GM21528 (cell line): ENCODE measurements around the gene MZT2A.
"Not testable (repeated sequence)": the region's sequence is repeated elsewhere in the genome, so short reads cannot be mapped to it uniquely, and the experiment has no call there.

Experiments
- ATAC-seq: cut with Tn5 transposase; IDR thresholded peaks from one replicate; pipeline ENCODE4 v1.9.1; 2021; ENCODE audit warnings: mild to moderate bottlenecking, moderate library complexity; ENCODE audit not compliant: unreplicated experiment, low FRiP score

Gene MZT2A

DNA sequence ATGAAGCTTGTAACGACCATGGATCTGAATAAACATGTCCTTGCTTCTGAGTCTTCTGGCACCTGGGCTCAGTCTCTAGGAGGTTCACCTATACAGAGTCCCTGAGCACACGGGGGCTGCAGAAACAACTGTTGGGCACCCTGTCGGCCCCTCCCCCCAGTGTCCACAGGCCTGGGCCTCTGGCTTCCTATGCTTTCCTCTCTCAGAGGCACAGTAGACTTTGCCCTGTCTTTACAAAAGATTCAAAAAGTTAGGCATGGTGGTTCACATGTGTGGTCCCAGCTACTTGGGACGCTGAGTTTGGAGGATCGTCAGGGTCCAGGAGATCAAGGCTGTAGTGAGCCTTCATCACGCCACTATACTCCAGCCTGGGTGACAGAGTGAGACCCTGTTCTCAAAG lies 29.3 kb upstream of the MZT2A start:
- not testable (repeated sequence) for ATAC-seq

DNA sequence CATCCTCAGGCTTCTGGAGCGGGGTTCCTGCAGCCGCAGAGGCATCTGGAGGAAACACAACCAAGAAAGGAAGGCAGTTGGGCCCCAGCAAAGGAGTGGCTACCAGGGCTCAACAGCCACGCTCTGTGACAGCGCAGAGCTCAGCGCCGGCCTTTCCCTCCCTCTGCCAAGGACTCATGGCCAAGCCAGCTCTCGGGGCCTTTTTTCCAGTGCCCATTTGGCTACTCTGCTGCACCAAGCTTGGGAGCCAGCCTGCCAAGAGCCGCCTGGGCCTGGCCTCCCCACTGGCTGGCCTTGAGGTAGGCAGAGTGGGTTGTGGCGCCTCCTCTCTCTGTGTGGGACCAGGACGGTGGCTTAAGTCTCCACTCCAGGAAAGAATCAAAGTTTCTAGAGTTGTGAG lies 28.3 kb upstream of the MZT2A start:
- no peak for ATAC-seq

DNA sequence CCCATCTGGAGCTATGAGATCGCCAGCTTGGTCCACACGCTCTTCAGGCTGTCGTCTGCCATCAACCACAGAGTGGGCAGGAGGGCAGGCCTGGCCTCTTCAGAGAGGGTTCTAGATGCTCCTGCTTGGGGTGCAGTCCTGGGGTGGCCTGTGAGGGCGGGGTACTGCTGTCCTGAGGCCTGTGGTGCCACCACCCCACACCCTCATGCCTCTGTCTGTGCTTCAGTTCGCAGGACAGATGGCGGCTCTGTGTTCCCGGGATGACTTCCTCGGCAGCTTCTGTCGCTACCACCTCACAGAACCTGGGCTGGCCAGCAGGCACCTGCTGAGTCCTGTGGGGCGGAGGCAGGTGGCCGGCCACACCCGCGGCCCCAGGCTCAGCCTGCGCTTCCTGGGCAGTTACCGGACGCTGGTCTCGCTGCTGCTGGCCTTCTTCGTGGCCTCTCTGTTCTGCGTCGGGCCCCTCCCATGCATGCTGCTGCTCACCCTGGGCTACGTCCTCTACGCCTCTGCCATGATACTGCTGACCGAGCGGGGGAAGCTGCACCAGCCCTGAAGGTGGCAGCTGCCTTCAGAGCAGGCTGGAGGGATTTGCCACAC lies 27.8 kb upstream of the MZT2A start:
- ATAC-seq = not testable (repeated sequence)

DNA sequence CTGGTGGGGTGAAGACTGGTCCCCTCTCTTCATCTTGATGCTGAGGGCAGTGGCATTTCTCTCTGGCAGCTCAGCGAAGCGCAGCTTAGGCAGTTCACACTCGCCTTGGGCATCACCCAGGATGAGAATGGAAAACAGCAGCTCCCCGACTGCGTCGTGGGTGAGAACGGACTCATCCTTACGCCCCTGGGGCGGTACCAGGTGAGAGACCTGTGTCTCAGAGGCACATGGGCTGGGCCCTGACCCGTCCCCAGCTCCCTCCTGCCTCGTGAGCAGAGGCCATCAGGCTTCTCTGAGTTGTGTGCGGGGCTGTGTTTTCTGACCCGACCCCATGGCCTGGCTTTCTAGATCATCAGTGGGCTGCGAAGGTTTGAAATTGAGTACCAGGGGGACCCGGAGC lies 27.3 kb upstream of the MZT2A start:
- no peak for ATAC-seq

DNA sequence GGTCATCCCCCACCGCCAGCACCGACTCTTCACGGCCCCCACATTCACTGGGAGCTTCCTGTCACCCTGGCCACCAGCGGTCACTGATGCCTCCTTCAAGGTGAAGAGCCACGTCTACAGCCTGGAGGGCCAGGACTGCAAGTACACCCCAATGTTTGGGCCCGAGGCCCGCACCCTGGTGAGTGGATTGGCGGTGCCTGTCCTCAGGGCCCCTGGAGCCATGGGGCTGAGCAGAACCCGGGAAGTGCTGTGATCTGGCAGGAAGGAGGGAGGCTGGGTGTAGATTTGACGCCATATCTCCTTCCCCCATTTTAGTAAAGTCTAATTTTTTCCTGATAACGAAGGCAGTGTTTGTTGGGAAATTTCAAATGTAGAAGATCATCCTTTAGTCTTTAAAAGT lies 26.3 kb upstream of the MZT2A start:
- ATAC-seq = not testable (repeated sequence)

DNA sequence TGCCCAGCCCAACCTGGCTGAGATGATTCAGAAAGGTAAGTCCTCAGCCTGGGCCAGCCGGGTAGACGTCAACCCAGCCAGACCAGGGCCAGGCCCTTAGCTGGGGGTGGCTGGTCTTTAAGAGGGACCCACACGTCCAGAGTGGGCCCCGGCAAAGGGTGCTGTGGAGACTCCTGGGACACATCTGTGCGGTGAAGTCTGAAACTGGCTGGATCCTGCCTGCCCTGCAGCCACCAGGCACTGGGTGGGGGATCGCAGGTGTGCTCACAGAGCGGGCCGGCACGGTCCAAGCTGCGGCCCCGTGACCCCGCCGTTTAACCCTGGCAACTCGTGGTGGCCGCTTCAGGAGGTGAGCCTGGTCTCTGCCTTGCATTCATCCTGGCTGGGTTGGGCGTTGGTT lies 25.7 kb upstream of the MZT2A start:
- ATAC-seq = not testable (repeated sequence)

DNA sequence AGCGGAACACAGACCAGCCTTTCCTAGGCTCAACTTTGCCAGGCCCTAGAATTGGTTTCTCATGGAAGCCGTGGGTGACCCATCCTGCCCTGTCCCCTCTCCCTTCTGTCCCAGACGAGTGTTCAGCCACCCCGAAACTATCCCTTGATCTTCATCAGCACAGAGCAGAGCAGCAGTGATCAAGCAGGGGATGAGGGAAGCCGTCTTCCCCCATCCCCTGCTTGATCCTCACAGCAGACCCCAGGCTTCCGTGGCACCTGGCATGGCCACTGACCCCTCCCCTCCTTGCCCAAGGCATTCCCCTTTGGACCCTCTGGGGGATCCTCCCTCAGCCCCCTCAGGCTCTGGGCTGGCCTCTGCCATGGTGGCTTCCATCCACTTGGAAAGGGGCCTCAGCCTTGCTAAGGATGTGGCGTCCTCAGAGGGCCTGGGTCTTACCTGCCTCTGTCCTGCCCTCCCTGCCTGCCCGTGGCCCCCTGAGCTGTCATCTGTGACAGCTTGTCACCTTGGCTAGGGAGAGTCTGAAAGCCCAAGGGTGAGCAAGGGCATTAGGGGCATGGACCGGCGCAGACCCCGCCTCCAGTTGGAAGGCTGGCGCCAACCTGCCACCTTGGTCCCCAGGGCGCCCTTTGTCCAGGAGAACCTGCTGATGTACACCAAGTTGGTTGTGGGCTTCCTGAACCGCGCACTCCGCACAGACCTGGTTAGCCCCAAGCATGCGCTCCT lies 25.1 kb upstream of the MZT2A start:
- no peak for ATAC-seq

DNA sequence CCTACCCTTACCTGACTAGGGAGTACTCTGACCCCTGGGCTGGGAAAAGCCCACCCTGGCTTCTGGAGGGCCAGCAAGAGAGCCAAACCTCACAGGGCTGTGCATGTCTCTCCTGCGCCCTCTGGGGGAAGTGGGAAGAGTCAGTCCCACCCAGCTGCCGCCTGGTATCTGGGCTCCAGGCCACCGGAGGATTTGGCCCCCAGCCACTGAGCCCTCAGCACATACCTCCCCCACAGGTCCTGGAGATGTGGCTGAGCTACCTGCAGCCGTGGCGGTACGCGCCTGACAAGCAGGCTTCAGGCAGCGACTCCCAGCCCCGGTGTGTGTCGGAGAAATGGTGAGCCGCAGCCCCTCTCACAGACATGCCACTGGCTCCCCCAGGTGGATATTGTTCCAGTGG lies 24.4 kb upstream of the MZT2A start:
- not testable (repeated sequence) for ATAC-seq

DNA sequence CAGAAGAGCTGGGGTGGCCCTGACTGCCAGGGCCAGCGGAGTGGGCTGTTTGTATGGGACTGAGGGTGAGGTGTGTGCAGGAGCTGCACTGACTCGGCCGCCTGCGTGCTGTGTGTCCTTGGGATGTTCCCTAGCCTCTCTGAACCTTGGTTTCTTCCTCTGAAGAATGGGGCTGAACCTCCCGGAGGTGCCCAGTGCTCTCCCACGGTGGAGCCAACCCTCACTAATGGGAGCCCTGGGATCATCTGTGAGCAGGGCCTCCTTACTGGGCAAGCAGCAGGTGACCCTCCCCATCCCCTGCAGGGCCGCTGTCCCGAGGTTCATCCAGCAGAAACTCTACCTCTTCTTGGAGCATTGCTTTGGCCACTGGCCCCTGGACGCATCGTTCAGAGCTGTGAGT lies 23.8 kb upstream of the MZT2A start:
- no peak for ATAC-seq

DNA sequence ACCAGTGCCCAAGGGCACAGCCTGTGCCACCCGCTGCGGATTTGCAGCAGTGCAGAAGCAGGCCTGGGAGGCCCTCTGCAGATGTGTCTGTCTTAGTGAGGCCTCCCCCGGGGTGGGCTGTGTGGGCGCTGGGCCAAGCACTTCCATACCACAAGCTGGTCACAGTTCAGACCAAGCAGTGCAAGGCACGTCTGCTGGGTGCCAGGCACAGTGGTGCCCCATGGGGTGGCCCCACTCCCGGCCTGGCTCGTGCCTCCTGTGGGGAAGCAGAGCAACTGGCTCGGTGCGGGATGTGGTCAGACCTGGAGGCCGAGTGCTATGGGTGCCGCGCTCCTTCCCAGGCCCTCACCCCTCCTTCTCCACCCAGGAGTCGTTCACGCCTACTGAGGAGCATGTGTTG lies 23.0 kb upstream of the MZT2A start:
- not testable (repeated sequence) for ATAC-seq

DNA sequence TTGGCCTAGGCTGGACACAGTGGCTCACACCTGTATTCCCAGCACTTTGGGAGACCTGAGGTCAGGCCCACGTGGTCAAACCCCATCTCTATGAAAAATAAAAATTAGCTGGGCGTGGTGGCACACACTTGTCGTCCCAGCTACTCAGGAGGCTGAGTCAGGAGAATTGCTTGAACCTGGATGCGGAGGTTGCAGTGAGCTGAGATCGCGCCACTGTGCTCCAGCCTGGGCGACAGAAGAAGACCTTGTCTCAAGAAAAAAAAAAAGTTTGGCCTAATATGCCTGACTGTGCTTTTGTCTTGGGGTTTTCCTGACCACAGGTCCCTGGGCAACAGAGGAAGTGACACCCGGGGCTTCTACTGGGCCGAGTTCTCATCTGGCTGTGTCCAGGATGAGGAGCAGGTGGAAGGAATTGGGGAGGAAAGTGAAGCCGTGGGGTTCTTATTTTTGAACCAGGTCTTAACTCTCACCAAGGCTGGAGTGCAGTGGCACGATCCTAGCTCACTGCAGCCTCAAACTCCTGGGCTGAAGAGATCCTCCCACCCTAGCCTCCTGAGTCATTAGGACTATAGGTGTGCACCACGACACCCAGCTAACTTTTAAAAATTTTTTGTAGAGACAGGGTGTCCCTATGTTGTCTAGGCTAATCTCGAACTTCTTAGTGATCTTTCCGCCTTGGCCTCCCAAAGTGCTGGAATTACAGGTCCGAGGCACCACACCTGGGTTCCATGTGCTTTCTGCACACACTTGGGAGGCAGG lies 22.4 kb upstream of the MZT2A start:
- ATAC-seq = peak; percentile 51

DNA sequence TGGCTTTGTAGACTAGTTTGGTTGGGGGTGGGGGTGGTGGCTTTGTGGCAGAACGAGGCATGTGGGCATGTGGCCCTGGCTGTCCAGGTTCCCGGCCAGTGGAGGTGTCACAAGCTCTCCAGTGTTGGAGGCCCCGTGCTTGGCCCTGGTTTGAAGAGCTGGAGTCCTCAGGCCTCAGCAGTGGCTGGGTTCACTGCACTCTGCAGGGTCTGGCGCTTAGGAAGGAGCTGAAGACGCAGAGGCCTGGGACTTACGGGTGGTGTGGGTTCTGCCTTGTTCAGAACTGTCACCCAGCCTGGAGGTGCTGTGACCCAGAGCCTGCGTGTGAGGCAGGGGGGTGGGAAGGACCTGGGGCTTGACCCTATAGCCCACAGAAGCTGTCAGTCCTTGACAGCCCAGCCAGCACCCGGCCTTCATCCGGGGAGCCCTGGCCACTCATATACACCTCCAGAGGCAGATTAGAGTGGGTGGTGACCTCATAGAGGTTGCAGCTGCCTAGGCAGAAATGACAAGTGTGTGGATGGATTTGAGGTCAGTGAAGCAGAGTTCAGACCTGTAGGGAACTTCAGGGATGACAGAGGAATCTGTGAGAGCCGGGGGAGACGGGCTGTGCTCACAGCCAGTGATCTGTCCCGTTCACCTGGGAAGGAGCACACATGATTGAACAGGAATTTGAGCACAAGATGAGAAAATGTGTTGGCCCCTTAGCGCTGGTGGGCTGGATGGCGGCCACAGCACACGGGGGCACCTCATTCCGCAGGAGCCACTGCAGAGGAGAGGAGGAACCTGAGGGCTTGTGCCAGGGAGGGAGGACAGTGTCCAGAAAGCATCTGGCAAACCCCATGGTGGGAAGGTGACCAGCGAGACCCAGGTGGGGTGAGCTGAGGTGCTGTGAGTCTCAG lies 20.0 kb upstream of the MZT2A start:
- ATAC-seq = not testable (repeated sequence)

DNA sequence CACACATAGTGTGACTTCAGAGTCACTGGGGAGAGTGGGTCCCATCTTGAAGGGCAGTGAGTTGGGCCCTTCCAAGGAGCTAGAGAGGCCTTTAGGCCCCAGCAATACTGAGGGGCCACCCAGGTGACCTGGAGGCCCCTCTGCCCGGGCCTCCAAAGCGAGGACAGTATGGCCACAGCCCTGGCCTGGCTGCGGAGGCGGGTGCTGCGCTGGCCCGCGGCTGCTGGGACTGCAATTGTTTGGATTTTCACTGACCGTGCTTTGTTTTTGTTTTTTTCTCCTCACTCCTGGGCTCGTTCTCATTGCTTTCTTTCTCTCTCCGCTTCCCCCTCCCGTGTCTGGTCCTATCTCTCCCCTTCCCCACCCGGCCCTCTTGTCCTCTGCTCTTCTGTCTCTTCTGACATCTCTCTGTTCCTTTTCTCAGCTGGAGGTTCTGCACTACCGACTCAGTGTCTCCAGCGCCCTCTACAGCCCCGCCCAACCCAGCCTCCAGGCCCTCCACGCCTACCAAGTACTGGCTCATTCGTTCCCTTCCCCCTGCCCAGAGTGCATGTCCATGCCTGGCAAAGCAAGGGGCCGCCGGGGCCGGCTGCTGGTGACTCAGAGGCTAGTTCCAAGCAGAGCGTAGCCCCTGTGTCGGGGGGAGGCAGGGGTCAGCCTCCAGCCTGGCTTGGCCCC lies 19.2 kb upstream of the MZT2A start:
- not testable (repeated sequence) for ATAC-seq

DNA sequence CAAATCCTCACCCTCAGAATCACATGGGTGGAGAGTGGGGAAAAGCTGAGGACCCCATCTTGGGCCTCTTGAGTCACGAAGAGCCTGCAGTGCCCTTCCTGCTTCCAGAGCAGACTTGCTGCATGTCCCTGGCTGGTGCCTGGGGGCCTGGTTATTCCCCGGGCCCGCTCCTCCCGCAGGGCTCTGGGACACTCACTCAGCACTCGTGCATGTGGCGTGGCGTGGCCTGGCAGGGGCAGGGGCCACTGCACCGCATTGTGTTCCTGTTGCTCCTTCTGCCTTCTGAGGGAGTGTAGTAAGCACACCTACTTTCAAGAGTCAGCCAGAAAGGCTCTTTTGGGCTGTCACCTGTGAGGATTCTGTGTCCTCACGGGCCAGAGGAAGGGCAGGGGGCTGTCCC lies 17.4 kb upstream of the MZT2A start:
- no peak for ATAC-seq

DNA sequence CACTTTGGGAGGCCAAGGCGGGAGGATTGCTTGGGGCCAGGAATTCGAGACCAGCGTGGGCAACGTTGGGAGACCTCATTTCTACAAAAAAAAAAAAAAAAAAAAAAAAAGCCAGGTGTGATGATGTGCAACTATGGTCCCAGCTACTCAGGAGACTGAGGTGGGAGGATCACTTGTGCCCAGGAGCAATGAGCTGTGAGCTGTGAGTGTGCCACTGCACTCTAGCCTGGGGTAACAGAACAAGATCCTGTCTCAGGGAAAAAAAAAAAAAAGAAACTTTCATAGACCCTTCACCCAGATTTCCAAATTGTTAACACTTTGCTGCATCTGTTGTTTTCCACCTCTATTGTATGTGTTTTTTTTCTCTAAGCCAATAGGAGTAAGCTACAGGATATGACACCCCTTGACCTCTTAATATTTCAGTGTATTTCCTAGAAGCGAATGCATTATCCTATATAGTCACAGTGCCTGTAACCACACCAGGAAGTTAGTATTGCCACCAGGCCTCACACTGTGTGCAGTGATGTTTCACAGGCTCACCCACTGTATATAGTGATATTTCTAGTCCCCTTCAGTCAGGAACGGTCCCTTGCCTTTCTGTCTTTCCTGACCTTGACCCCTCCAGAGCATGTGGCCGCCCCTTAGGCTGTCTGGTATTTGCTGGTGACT lies 12.0 kb upstream of the MZT2A start:
- not testable (repeated sequence) for ATAC-seq

DNA sequence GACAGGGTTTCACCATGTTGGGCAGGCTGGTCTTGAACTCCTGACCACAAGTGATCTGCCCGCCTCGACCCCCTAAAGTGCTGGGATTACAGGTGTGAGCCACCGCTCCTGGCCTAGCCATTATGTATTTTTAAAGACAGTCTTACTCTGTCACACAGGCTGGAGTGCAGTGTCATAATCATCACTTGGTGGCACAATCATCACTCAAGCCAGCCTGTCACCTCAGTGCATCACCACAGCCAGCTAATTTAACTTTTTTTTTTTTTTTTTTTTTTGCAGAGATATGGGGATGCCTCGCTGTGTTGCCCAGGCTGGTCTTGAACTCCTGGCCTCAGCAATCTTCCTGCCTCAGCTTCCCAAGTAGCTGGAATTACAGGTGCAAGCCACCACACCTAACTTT lies 11.4 kb upstream of the MZT2A start:
- ATAC-seq = not testable (repeated sequence)

DNA sequence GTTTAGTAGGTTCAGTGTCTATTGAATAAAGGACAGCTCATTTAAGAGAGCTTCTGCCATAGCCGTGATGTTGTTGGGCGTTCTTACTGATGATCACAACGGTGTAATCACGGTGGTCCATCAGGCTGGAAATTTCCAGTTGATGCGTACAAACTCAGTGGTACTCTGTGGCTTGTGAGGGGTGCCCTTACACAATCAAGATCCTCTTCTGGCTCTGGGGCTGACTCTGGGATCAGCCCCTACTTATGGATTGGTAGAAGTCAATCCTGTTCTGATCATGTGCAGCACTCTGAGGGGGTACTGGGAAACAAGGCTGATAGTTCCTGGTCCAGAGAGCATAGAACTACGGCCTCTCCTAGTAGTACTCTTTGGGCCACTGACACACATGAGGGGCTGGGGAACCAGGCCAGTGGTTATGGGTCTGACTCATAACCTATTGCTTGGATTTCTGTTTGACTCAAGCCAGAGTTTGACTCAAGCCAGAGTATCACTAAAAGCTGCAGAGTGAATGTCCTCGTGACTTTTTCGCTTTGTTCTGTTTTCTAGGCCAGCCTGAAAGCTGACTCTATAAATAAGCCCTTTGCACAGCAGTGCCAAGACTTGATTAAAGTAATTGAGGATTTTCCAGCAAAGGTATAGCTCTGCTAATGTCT lies 6.2 kb upstream of the MZT2A start:
- ATAC-seq = peak; percentile 63

DNA sequence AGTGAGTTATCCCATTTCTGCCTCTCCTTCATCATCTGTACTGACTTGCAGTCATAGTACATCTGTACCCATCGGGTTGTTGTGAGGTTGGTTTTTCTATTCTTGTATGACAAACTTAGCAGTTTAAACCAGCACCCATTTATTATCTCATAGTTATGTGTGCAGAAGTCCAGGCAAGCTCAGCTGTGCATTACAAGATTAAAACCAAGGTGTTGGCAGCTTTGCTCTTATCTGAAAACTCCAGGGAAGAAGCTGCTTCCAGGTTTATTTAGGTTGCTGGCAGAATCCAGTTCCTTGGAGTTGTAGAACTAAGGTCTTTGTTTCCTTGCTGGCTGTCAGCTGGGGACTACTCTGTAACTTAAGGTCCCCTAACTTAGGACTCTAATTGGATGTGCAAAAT lies 3.3 kb upstream of the MZT2A start:
- ATAC-seq = not testable (repeated sequence)
